Measurements from ENCODE around the gene RPS13.

- TF ChIP-seq CTCF (IDR thresholded peaks at IDR 0.05) (no peak), FOXJ3 (CRISPR knock-in tag; IDR thresholded peaks at IDR 0.05) (no peak), RAD21 (IDR thresholded peaks at IDR 0.05; ENCODE audit: low read length) (no peak), TAF1 (IDR thresholded peaks at IDR 0.05; ENCODE audit: borderline replicate concordance, low read depth, low read length) (no peak)
Measured at GRCh38 chr11:17102462-17102861, 25.0 kb upstream of the RPS13 start.

Measured in SK-N-SH (cell line).